ENCODE results near the gene GREB1L.

DNA sequence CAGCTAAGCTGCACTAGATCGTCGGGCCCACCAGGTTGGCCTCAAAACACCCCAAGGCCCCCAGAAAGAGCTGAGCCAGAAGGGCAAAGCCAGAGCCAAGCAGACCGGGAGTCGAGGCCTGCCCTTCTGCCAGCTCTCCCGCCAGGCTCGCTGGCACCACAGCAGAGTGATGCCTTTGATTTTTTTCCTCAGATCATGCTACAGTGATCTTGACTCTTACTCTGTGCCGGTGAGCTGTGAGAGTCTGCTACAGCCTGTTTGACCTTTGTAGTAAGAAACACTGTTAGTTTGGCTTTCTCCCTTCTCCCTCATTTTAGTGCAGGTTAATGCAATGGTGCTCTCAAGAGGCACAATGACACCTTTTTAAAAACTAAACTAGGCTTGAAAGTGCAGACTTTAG is 260.6 kb downstream of the GREB1L start:
- TF ChIP-seq, protein P1, sequence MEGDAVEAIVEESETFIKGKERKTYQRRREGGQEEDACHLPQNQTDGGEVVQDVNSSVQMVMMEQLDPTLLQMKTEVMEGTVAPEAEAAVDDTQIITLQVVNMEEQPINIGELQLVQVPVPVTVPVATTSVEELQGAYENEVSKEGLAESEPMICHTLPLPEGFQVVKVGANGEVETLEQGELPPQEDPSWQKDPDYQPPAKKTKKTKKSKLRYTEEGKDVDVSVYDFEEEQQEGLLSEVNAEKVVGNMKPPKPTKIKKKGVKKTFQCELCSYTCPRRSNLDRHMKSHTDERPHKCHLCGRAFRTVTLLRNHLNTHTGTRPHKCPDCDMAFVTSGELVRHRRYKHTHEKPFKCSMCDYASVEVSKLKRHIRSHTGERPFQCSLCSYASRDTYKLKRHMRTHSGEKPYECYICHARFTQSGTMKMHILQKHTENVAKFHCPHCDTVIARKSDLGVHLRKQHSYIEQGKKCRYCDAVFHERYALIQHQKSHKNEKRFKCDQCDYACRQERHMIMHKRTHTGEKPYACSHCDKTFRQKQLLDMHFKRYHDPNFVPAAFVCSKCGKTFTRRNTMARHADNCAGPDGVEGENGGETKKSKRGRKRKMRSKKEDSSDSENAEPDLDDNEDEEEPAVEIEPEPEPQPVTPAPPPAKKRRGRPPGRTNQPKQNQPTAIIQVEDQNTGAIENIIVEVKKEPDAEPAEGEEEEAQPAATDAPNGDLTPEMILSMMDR (IDR thresholded peaks at IDR 0.05 in 2 of 3, conservative IDR thresholded peaks at IDR 0.05 in 1 of 3; ENCODE audit: control insufficient read depth in 2 of 3, extremely low read depth in 1 of 3, insufficient read depth in 1 of 3, low read depth in 3 of 3, low read length in 3 of 3) = no peak
- no peak for TF ChIP-seq MTA2 (IDR thresholded peaks at IDR 0.05; ENCODE audit: low read depth)
- TF ChIP-seq HDGF (IDR thresholded peaks at IDR 0.05) = no peak
- TF ChIP-seq ZNF384 (IDR thresholded peaks at IDR 0.05; ENCODE audit: borderline replicate concordance, low read depth, low read length) = no peak
- TF ChIP-seq, protein P2, sequence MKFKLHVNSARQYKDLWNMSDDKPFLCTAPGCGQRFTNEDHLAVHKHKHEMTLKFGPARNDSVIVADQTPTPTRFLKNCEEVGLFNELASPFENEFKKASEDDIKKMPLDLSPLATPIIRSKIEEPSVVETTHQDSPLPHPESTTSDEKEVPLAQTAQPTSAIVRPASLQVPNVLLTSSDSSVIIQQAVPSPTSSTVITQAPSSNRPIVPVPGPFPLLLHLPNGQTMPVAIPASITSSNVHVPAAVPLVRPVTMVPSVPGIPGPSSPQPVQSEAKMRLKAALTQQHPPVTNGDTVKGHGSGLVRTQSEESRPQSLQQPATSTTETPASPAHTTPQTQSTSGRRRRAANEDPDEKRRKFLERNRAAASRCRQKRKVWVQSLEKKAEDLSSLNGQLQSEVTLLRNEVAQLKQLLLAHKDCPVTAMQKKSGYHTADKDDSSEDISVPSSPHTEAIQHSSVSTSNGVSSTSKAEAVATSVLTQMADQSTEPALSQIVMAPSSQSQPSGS (IDR thresholded peaks at IDR 0.05; ENCODE audit: low read length) = no peak
- no peak for TF ChIP-seq POLR2A (IDR thresholded peaks at IDR 0.05; ENCODE audit: low read depth, low read length)
- TF ChIP-seq EZH2 (IDR thresholded peaks at IDR 0.05; ENCODE audit: borderline replicate concordance, control insufficient read depth, low read depth, low read length) = no peak
- TF ChIP-seq, protein P3, sequence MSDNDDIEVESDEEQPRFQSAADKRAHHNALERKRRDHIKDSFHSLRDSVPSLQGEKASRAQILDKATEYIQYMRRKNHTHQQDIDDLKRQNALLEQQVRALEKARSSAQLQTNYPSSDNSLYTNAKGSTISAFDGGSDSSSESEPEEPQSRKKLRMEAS (IDR thresholded peaks at IDR 0.05; ENCODE audit: low read depth, low read length) = no peak
- TF ChIP-seq BACH1 (IDR thresholded peaks at IDR 0.05; ENCODE audit: borderline replicate concordance) = no peak

Measured in GM12878 (cell line).